Astrocyte (in vitro differentiated cells and primary cell): Measurements from ENCODE around the gene EXOC5.

ENCODE experiments used
- EZH2 ChIP-seq: IDR thresholded peaks from 2 replicates; pipeline ENCODE4 v1.6.1; 2012; ENCODE audit warnings: mild to moderate bottlenecking, low read length, inconsistent platforms; ENCODE audit not compliant: insufficient read depth
- TF ChIP-seq, protein P1 (sequence below): IDR thresholded peaks from 2 replicates; pipeline ENCODE4 v1.5.1; 2011; ENCODE audit warnings: low read depth, mild to moderate bottlenecking, inconsistent platforms, low read length, moderate library complexity; ENCODE audit not compliant: insufficient read depth

DNA sequence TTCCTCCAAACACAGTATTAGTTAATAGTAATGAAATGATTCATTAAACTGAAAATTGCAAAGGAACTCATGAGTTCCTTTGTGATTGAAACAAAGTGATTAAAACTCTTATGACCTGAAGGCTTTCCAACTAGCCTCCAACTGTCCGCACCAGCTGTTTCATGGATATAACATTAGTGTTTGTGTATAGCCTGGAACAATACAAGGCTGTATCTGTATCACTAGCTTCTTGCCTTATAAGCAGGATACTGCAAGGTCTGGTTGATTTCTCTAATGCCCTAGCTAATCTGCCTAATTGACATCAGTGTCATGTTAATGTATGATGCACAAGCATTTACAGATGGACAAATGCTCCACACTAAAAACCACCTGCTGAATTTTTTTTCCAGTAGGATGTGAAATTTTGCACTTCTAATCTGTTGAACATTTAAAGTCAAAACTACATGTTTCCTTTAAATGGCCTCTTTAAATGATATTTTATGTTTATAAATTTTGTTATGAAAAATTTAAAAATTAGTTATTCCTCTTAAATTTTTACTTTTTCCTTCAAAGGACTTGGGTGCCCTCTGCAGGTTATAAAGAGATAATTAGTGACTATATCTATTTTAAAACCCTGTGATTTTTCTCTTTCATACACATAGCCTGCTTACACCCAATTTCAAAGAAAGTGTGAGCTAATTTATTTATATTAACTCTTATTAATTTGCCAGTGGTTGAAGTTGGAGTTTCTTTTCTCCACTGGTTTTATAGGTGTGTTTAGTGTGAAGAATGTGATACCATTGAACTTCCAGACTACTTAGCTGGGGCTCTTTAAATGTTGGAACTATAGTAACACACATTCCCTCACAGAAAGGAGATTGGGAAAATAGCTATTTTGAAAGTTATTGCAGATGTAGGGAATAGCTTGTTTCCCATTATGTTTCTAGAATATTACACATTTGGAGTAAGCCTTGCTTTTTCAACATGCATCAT lies 25.4 kb upstream of the EXOC5 start:
- TF ChIP-seq, protein P1, sequence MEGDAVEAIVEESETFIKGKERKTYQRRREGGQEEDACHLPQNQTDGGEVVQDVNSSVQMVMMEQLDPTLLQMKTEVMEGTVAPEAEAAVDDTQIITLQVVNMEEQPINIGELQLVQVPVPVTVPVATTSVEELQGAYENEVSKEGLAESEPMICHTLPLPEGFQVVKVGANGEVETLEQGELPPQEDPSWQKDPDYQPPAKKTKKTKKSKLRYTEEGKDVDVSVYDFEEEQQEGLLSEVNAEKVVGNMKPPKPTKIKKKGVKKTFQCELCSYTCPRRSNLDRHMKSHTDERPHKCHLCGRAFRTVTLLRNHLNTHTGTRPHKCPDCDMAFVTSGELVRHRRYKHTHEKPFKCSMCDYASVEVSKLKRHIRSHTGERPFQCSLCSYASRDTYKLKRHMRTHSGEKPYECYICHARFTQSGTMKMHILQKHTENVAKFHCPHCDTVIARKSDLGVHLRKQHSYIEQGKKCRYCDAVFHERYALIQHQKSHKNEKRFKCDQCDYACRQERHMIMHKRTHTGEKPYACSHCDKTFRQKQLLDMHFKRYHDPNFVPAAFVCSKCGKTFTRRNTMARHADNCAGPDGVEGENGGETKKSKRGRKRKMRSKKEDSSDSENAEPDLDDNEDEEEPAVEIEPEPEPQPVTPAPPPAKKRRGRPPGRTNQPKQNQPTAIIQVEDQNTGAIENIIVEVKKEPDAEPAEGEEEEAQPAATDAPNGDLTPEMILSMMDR: peak; percentile 13
- TF ChIP-seq EZH2: no peak
